ENCODE measurements around the gene JARID2.

- TF ChIP-seq CTCF (IDR thresholded peaks at IDR 0.05) (no peak), POLR2A (IDR thresholded peaks at IDR 0.05) (no peak)
Observed at GRCh38 chr6:15280961-15281360, 35.1 kb downstream of the JARID2 start.

Data from thyroid gland (tissue), 4 donors.